Smooth muscle cell (in vitro differentiated cells): ENCODE data around the gene HSPA1B. TPM values are rescaled to one million over a fixed set of nuclear protein-coding genes. Genes with fewer than 3 reads are reported as not detected.

Source experiments
- DNase-seq: peaks from one replicate; lab custom pipeline; 2025; ENCODE audit not compliant: unreplicated experiment; lab: John Stamatoyannopoulos, UW
- H2AFZ ChIP-seq: fragments of 200-600 bp; sonication (generic); 2 replicates; pipeline ENCODE4 v1.6.0; 2016; ENCODE audit warnings: antibody characterized with exemption, low read depth, mild to moderate bottlenecking
- H3F3A ChIP-seq: fragments of 200-600 bp; sonication (generic); 2 replicates; pipeline ENCODE4 v1.6.0; 2017; ENCODE audit warnings: antibody characterized with exemption, low read depth
- H3K27ac ChIP-seq: fragments of 200-600 bp; sonication (generic); 2 replicates; pipeline ENCODE4 v1.5.1; 2016; ENCODE audit warnings: low read depth, mild to moderate bottlenecking
- H3K27me3 ChIP-seq: fragments of 200-600 bp; sonication (generic); 2 replicates; pipeline ENCODE4 v1.6.1; 2016; ENCODE audit warnings: low read depth, mild to moderate bottlenecking
- H3K36me3 ChIP-seq: fragments of 200-600 bp; sonication (generic); 2 replicates; pipeline ENCODE4 v1.5.1; 2016; ENCODE audit warnings: low read depth
- H3K4me1 ChIP-seq: fragments of 200-600 bp; sonication (generic); 2 replicates; pipeline ENCODE4 v1.5.1; 2016; ENCODE audit warnings: low read depth
- H3K4me2 ChIP-seq: fragments of 200-600 bp; sonication (generic); 2 replicates; pipeline ENCODE4 v1.6.0; 2016; ENCODE audit warnings: mild to moderate bottlenecking
- H3K4me3 ChIP-seq: fragments of 200-600 bp; sonication (generic); 2 replicates; pipeline ENCODE4 v1.5.1; 2016; ENCODE audit warnings: mild to moderate bottlenecking
- H3K79me2 ChIP-seq: fragments of 200-600 bp; sonication (generic); 2 replicates; pipeline ENCODE4 v1.6.0; 2016; ENCODE audit warnings: low read depth, mild to moderate bottlenecking
- H3K9ac ChIP-seq: fragments of 200-600 bp; sonication (generic); 2 replicates; pipeline ENCODE4 v1.6.0; 2016; ENCODE audit warnings: low read depth
- H3K9me3 ChIP-seq: fragments of 200-600 bp; sonication (generic); replicated peaks from 2 replicates; pipeline ENCODE4 v1.5.1; 2016; ENCODE audit warnings: low read depth
- H4K20me1 ChIP-seq: fragments of 200-600 bp; sonication (generic); 2 replicates; pipeline ENCODE4 v1.6.0; 2016; ENCODE audit warnings: low read depth
- CTCF ChIP-seq: fragments of 200-600 bp; sonication (generic); IDR thresholded peaks from 2 replicates; pipeline ENCODE4 v1.5.1; 2017; ENCODE audit warnings: borderline replicate concordance, mild to moderate bottlenecking, antibody characterized with exemption; ENCODE audit not compliant: insufficient read depth, poor library complexity, severe bottlenecking
- WGBS: methylation state at CpG from one replicate; pipeline ENCODE4 v1.1.7; 2016; ENCODE audit warnings: low lambda C conversion rate; 5-methylcytosine and 5-hydroxymethylcytosine counted together
- polyA plus RNA-seq: library from polyadenylated mRNA; unstranded; fragments of >200 nt; fragmentation: Nextera tagmentation; extraction: Ambion mirVana; gene quantifications from 2 replicates; pipeline ENCODE4 v1.2.1, GENCODE V29; 2016
- total RNA-seq: library from RNA; depleted of rRNA; stranded (reverse); fragments of >200 nt; gene quantifications from 2 replicates; pipeline ENCODE4 v1.2.3, GENCODE V29; 2014

The HSPA1B gene
- total and polyA plus RNA-seq, 2 experiments from 2014 or later = 30.7 to 43.1 TPM

- Histone ChIP-seq H3K36me3 (peaks cover 3% of the 10 kb centered on the region), H3K4me3 (no peak overlapping the region), H3K9ac (no peak overlapping the region), H3K4me2 (no peak overlapping the region), H3K79me2 (peaks cover 10% of the 10 kb centered on the region), H3K27ac (no peak overlapping the region), H3F3A (no peaks in the 10 kb centered on the region), H2AFZ (no peak overlapping the region), H3K9me3 (no peaks in the 10 kb centered on the region), H3K27me3 (no peaks in the 10 kb centered on the region), H4K20me1 (no peaks in the 10 kb centered on the region), H3K4me1 (peaks cover 4% of the 10 kb centered on the region)
- DNase-seq = no peak
- WGBS = 95% methylated on average over 8 of the region's 8 CpGs
- TF ChIP-seq CTCF = no peak
These were observed 31.2 kb downstream of the HSPA1B start for GRCh38 chr6:31858707-31859106.

- Histone ChIP-seq H3K79me2 (peaks cover 10% of the 10 kb centered on the region), H3K4me3 (no peak overlapping the region), H3K9me3 (no peaks in the 10 kb centered on the region), H3K9ac (no peak overlapping the region), H3K4me1 (peaks cover 11% of the 10 kb centered on the region), H3F3A (no peaks in the 10 kb centered on the region), H3K4me2 (no peak overlapping the region), H4K20me1 (no peaks in the 10 kb centered on the region), H3K27ac (no peak overlapping the region), H2AFZ (no peak overlapping the region), H3K27me3 (no peaks in the 10 kb centered on the region), H3K36me3 (peaks cover 3% of the 10 kb centered on the region)
- WGBS = 96% methylated on average over 11 of the region's 11 CpGs
- DNase-seq = no peak
- no peak for TF ChIP-seq CTCF
These were observed 32.4 kb downstream of the HSPA1B start for GRCh38 chr6:31859923-31860322.

GRCh38 chr6:31860349-31860748, 32.8 kb downstream of the HSPA1B start:
- H3K4me2 ChIP-seq = no peak overlapping the region

More at GRCh38 chr6:31860349-31860748, 32.8 kb downstream of the HSPA1B start:
- H3K4me1 ChIP-seq = peaks cover 11% of the 10 kb centered on the region
- TF ChIP-seq CTCF = no peak
- no peak overlapping the region for H3K4me3 ChIP-seq
- 99% methylated on average over 13 of the region's 13 CpGs for WGBS
- H4K20me1 ChIP-seq = no peaks in the 10 kb centered on the region
- H3K9ac ChIP-seq = no peak overlapping the region
- H3K27me3 ChIP-seq = no peaks in the 10 kb centered on the region
- no peak for DNase-seq
- peaks cover 3% of the 10 kb centered on the region for H3K36me3 ChIP-seq
- peaks cover 10% of the 10 kb centered on the region for H3K79me2 ChIP-seq
- H3K9me3 ChIP-seq = no peaks in the 10 kb centered on the region
- no peak overlapping the region for H3K27ac ChIP-seq
- H3F3A ChIP-seq = no peaks in the 10 kb centered on the region
- no peak overlapping the region for H2AFZ ChIP-seq
